GM13976 (cell line): Measurements from ENCODE around the gene HSPBP1.

Source experiments
- DNase-seq: peaks from one replicate; pipeline ENCODE4 v3.0.0; 2012; ENCODE audit warnings: low spot score
- in situ Hi-C: fragments of 300-500 bp; cut with MboI; formaldehyde crosslinking; loops from one replicate; pipeline ENCODE4 v1.12.0; 2022; ENCODE audit warnings: low sequenced_read_pairs, mixed read lengths, inconsistent platforms; ENCODE audit not compliant: unreplicated experiment
- TF ChIP-seq, protein P1 (sequence below): IDR thresholded peaks from 2 replicates; pipeline ENCODE4 v1.5.1; 2012; ENCODE audit warnings: borderline replicate concordance, mild to moderate bottlenecking; ENCODE audit not compliant: insufficient read depth; ENCODE audit errors: extremely low read depth, missing control alignments, control extremely low read depth

HSPBP1 gene

DNA sequence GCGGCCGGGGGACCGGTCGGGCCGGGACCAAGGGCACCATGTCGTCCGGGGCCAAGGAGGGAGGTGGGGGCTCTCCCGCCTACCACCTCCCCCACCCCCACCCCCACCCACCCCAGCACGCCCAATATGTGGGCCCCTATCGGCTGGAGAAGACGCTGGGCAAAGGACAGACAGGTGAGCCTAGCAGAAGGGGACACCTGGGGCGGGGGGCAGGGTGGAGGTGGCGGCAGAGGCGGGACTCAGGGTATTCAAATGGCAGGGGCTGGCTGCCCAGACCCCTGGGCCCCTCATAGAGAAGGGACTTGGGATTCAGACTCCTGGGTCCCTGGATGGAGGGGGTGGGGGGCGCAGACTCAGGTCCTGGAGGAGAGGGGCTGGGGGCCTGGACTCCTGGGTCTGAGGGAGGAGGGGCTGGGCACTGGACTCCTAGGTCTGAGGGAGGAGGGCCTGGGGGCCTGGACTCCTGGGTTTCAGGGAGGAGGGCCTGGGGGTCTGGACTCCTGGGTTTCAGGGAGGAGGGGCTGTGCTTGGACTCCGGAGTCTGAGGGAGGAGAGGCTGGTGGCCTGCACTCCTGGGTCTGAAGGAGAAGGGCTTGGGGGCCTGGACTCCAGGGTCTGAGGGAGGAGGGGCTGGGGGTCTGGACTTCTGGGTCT lies 4.6 kb upstream of the HSPBP1 start:
- no peak for DNase-seq
- TF ChIP-seq, protein P1, sequence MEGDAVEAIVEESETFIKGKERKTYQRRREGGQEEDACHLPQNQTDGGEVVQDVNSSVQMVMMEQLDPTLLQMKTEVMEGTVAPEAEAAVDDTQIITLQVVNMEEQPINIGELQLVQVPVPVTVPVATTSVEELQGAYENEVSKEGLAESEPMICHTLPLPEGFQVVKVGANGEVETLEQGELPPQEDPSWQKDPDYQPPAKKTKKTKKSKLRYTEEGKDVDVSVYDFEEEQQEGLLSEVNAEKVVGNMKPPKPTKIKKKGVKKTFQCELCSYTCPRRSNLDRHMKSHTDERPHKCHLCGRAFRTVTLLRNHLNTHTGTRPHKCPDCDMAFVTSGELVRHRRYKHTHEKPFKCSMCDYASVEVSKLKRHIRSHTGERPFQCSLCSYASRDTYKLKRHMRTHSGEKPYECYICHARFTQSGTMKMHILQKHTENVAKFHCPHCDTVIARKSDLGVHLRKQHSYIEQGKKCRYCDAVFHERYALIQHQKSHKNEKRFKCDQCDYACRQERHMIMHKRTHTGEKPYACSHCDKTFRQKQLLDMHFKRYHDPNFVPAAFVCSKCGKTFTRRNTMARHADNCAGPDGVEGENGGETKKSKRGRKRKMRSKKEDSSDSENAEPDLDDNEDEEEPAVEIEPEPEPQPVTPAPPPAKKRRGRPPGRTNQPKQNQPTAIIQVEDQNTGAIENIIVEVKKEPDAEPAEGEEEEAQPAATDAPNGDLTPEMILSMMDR: no peak
- in situ Hi-C loops: no loop called here

DNA sequence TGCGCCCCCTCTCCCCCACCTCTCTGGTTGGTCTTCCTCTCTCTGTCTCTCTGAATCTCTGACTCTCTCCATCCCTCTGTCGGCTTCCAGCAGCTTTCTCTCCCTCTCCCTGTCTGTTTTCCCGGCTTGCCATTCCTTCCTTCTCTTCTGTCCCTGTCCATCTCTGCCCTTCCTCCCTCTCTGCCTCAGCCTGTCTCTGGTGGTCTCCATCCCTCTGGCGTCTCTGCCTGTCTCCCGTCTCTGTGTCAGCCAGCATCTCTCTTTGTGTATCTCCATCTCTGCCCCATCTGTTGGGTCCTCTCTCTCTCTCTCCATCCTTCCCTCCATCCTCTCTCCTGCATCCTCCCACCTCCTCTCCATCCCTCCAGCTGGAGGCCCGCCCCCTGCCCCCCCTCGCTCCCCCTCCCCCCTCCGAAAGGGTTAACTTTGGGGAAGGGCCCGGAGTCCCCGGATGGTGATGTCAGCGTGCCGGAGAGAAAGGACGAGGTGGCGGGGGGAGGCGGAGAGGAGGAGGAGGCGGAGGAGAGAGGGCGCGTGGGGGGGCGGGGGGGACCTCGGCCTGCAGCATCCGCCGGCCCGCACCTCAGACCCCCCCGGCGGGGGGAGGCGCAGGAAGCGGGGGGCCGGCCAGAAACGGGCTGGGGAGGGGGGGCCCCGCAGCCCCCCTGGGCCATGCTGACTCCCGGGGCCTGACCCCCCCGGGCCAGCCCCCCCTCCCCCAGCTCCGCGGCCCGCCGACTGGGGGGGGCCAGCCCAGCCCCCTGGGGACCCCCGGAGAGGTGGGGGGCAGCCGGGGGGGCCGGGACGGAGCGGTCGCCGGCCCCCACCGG lies 3.9 kb upstream of the HSPBP1 start, which contains the start of gene BRSK1:
TSS of gene BRSK1 (plus strand) at position 450 of the 830 bp plus-strand sequence. CDS start 446 bp downstream, outside the sequence.
- TF ChIP-seq, protein P1: no peak
- DNase-seq: no peak
- in situ Hi-C loops: no loop called here

DNA sequence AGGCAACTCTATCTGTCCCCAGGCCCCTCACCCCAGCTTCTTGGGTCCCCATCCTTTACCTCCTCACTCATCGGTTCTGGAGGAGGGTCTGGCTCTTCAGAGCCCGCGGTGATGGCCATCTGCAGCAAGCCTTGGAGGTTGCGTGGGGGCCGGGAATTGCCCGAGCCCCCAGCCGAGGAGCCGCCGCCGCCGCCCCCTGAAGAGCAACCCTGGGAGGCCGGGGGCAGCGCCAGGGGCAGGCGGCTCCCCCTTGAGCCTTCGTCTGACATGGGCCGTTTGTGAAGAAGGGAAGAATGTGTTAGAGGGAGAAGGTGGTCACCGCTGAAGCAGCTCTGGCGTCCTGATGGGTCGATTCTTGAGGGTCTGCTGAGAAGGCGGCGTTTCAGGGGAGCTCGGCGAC lies 570 bp downstream of the HSPBP1 start:
- DNase-seq: no peak
- in situ Hi-C loops: no loop called here

DNA sequence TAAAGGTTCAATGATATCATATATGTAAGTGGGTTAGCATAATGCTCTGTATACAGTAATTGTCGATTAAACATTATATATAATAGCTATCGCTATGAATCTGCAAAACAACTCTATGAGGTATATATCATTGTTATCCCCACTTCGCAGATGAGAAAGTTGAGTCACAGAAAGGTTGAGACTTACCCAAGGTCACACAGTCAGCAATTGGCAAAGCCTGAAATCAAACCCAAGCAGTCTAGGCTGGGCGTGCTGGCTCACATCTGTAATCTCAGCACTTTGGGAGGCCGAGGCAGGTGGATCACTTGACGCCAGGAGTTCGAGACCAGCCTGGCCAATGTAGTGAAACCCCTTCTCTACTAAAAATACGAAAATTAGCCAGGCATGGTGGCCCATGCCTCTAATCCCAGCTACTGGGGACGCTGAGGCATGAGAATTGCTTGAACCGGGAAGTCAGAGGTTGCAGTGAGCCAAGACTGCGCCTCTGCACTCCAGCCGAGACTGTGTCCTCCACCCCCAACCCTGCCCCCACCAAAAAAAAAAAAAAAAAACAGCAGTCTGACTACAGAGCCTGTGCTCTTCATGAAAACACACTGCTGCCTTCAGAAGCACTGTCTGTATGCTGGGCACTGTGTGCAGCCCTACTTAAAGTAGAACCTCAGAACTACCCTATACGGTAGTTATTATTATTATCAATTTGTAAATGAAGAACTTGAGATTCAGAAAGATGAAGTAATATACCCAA lies 1.3 kb downstream of the HSPBP1 start:
- TF ChIP-seq, protein P1: no peak
- in situ Hi-C loops: no loop called here
- DNase-seq: no peak

More for the DNA sequence above, 570 bp downstream of the HSPBP1 start:
- TF ChIP-seq, protein P1: no peak

DNA sequence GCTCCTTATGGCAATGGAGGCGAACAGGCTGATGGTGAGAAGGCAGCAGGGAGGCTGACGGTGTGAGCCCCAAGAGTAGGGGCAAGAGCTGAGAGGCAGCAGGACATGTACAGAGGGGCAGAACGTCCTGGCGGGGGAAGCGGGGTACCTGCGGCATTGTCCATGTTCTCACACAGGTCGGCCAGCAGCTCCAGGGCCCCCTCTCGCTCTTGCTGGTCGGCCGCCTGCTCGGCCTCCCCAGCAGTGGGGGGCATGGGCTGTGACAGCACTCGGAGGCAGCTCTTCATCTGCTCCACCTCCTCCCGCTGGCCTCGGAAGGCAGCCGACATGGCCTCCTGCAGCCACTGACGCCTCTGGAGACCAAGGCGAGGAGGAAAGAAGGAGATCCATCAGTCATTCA lies 2.4 kb downstream of the HSPBP1 start:
- in situ Hi-C loops: no loop called here
- TF ChIP-seq, protein P1: no peak
- no peak for DNase-seq

DNA sequence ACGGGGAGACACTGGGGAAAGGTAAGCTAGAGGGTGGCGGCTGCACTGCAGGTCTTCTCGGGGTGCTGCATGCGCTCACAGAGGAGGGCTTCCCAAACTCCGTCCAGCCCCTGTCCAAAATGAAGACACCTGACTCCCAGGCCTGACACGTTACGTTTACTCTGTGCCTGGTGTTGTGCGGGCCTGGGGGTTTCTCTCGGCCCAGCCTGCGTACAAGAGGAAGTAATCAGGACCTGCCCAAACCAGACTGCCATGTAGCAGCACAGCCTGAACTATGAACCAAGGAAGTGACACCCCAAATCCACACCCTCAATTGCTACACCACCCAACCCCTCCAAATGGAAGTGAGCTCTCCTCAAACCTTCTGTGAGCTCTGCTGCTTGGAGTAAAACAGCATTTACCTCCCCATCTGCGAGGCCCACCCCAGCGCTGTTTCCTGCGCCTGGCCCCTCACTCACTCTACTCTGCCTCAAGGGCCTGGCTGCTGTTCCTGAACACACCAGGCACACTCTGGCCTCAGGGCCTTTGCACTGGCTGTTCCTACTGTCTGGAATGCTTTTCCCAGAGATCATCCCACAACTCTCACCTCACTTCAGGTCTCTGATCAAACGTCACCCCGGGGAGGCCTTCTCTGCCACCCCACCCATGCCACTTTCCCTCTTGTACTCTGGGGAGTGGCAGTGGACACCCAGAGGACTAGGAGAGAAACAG lies 3.0 kb downstream of the HSPBP1 start:
- in situ Hi-C loops: no loop called here
- TF ChIP-seq, protein P1: no peak
- peak; percentile 31 for DNase-seq
